GM21526 (cell line): ENCODE results near the gene PCARE.

Experiments
- ATAC-seq: cut with Tn5 transposase; IDR thresholded peaks from one replicate; pipeline ENCODE4 v1.9.1; 2021; ENCODE audit warnings: moderate library complexity; ENCODE audit not compliant: unreplicated experiment, low FRiP score

The PCARE gene

DNA sequence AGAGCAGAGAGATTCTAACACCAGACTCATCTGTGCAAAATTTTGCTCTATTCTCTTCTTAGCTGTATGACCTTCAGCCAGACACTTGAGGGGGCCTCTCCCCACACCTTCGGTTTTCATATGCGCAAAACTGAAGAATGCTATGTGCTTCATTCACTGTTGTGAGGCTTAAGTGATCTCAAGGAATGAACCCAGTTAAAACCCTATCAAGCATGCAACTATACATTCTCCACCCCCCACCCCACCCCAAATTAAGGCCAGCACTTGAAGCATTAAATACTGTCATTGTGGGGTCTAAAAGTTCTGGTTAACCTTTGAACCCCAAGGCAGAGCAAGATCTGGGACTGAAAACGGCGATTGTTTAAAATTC, 10.0 kb downstream of the PCARE start:
- no peak for ATAC-seq

GRCh38 chr2:29063646-29064345, 10.5 kb downstream of the PCARE start:
- no peak for ATAC-seq

DNA sequence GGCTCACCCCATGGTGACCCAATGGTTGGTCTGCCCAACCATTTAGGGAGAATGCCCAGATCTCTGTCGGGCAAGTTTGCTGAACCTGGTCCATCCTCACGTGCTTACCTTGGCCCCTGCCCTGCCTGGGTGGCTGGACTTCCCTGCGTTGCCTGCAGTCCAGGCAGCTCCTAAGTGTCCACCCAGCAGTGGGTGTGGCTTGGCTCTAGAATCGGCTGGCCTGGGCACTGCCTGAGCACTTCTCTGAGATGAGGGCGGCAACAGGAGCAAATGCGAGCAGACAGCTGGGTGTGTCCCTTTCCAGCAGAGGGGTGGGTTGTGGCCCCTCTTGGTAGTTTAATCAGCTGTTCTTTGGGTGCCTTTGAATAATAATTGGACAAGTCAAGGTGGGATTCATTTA, 11.3 kb downstream of the PCARE start:
- no peak for ATAC-seq

- ATAC-seq = no peak
Measured at GRCh38 chr2:29062371-29062770, 12.0 kb downstream of the PCARE start.

GRCh38 chr2:29061616-29062015, 12.7 kb downstream of the PCARE start:
- no peak for ATAC-seq

- no peak for ATAC-seq
Measured at GRCh38 chr2:29061176-29061575, 13.1 kb downstream of the PCARE start.

DNA sequence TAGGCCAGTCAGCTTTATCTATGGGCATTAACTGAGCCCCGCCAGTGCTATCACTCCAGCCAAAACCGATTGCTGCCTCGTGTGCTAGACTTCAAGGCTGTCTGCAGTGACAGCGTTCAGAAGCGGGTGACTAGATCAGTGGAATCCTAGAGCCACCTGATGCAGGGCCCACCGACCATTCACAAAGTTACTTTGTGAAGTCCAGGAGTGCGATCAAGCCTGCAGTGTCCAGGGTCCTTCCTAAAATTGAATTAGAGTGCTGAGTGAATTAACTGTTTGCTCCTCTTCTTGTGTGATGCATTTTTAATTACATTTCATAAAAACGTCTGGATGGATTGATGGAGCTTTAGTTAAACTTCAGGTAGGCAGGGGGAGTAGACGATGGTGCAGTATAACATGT, 13.9 kb downstream of the PCARE start:
- no peak for ATAC-seq

- no peak for ATAC-seq
Measured at GRCh38 chr2:29059624-29060023, 14.7 kb downstream of the PCARE start.

DNA sequence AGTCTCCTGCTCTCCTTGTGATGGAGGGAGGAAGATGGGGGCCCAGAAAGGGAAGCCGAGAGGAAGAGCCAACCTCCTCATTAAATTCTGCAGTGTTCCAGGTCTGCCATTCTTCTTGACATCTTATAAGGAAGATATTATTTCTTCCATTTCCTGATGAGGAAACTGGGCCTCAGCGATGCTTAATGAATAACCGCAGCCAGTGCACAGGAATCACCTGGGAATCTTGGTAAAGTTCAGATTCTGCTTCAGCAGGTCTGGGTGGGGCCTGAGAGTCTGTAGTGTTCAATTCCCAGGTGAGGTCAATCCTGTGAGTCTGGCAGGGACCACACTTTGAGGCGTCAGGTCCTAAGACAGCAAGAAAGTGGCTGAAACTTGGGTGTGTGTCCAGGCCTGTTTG, 17.3 kb downstream of the PCARE start:
- no peak for ATAC-seq

GRCh38 chr2:29056452-29056851, 17.9 kb downstream of the PCARE start:
- no peak for ATAC-seq

DNA sequence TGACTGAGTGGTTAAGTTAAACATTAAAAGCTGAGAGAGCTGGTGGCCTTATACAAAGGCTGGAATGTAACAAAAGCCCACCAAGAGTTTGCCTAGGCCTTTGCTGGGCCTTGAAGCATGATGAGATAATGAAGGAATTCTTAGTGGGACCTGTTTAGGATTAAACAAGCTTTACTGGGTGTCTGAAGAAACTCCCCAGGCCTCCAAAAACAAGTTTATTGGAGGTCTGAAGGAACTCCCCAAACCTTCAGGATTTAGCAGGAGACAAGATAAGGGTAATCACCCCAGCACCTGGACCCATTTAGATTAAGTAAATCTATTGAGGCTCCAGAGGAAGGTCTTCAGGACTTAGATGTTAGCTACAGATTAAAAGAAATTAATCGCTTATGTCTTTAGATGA, 18.7 kb downstream of the PCARE start:
- ATAC-seq = no peak

DNA sequence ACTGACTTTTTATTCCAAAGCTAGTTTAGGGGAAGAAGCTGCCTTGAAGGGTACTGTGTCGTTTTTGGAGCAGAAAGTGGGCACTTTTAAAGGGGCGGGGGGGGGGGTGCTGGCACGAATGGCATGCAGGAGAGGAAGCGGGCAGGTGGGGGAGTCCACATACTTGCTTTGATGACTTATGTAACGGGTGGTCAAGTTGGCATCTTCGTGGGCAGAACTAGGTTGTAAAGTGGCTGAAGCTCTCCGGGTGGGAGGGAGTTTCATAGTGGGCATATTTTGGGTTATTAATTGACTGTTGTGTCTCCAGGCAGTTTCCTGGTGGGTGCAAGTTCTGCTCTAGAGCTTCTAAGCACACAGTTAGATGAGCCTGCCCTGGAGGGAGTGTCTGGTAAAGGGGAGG, 19.9 kb downstream of the PCARE start:
- ATAC-seq = no peak

- ATAC-seq = no peak
Measured at GRCh38 chr2:29053670-29054400, 20.5 kb downstream of the PCARE start.

GRCh38 chr2:29053223-29053622, 21.1 kb downstream of the PCARE start:
- ATAC-seq = no peak

- no peak for ATAC-seq
Measured at GRCh38 chr2:29052807-29053206, 21.5 kb downstream of the PCARE start.

GRCh38 chr2:29051730-29052129, 22.6 kb downstream of the PCARE start:
- ATAC-seq = no peak

GRCh38 chr2:29050591-29050990, 23.7 kb downstream of the PCARE start:
- no peak for ATAC-seq

DNA sequence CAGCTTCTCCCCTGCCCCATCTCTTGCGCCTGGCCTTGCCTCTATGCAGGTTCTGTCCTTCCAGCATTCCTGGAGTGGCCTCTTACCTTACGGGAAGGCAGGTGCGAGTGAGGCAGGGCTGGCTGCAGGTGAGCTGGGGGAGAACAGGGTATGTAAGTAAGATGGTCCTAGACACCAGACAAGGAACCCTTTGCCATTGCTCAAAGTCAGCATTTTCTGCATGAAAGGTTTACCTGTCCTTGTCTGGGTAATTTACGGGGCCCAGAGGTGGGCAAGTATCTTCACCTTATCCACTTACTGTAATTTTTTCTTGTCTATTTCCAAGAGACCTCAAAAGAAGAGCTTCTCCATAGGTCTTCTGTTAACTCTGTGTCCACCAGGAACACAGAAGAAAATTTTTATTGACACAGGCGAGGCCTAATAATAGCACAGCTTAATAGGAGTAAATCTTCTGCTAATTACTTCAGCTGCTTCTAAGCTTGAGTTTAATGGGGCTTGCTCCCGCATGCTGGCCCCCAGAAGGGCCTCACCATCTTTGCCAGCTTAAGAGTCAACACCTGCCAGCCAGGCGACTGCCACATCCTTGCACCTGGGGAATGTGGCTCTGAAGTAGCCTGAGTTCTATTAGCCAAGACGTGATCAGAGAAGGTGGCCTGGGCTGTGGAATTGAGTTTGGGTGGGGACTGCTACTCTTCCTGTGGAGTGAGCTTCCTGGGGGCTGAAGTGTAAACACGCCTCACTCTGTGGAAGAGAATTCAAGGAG, 27.1 kb downstream of the PCARE start:
- ATAC-seq = no peak

DNA sequence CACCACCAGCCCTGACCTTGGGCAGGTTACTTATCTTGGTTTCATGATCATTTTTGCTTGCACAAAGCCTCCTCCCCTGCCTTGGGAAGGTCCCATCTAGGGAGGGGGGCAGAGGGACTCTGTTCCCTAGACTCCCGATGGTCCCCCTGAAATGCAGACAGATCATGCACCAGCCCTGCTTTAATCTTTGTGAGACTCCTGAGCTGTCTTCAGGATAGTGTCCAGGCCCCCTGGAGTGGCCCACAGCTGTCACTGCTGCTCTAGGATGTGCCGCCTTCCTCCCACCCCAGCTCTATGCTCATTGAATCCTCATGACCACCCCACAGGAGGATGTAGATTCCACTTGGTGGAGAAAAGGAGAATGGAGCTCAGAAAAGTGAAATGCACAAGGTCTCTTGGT, 28.0 kb downstream of the PCARE start:
- ATAC-seq = no peak

GRCh38 chr2:29044459-29044858, 29.9 kb downstream of the PCARE start:
- ATAC-seq = no peak

DNA sequence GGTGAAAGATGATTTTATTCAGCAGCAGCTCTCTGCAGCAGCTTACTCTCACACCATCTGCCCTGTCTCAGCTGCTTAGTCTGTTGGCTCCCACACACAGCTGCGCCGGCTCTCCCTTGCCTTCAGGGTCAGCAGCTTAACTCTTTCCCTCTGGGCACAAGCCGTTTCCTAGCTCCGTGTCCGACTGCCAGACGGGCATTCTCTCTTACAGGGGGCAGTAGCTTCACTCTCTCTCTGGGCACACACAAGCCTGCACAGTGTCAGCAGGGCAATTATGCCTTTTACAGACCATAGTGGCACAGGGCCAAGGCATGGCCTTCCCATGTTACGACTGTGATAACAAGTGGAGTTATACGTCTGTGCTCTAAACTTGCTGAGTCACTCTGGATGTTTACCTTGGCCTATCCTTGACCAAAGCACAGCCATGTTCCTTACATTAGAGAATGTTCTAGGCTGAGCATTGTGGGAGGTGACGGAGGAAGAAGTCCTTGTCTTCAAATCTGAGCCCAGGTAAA, 31.7 kb downstream of the PCARE start:
- ATAC-seq = no peak
